GM23338 (cell line): ENCODE data around the gene PRDM11. TPM values are rescaled to one million over a fixed set of nuclear protein-coding genes. Genes with fewer than 3 reads are reported as not detected.

Source experiments
- ATAC-seq: fragments of 200-7000 bp; cut with Tn5 transposase; 3 replicates; pipeline ENCODE4 v1.9.1; 2020
- DNase-seq: peaks from one replicate; pipeline ENCODE4 v3.0.0-alpha.2; 2015; ENCODE audit warnings: low spot score
- H2AFZ ChIP-seq: fragments of 200-600 bp; sonication (generic); 2 replicates; pipeline ENCODE4 v1.8.0; 2016; ENCODE audit warnings: antibody characterized with exemption, mild to moderate bottlenecking, moderate library complexity
- H3F3A ChIP-seq: fragments of 200-600 bp; sonication (generic); replicated peaks from 2 replicates; pipeline ENCODE4 v1.8.0; 2017; ENCODE audit warnings: antibody characterized with exemption, mixed run types, low read depth
- H3K27ac ChIP-seq: fragments of 200-600 bp; sonication (generic); 2 replicates; pipeline ENCODE4 v1.6.1; 2016; ENCODE audit warnings: low read depth
- H3K27me3 ChIP-seq: fragments of 200-600 bp; sonication (generic); 2 replicates; pipeline ENCODE4 v1.8.0; 2016; ENCODE audit warnings: mild to moderate bottlenecking, mixed run types, moderate library complexity; ENCODE audit not compliant: insufficient read depth
- H3K36me3 ChIP-seq: fragments of 200-600 bp; sonication (generic); 2 replicates; pipeline ENCODE4 v1.8.0; 2016; ENCODE audit warnings: mild to moderate bottlenecking; ENCODE audit not compliant: insufficient read depth
- H3K4me1 ChIP-seq: fragments of 200-600 bp; sonication (generic); 2 replicates; pipeline ENCODE4 v1.8.0; 2016; ENCODE audit warnings: mild to moderate bottlenecking, moderate library complexity; ENCODE audit not compliant: insufficient read depth
- H3K4me2 ChIP-seq: fragments of 200-600 bp; sonication (generic); 2 replicates; pipeline ENCODE4 v1.7.1; 2017; ENCODE audit warnings: mixed run types
- H3K4me3 ChIP-seq: fragments of 200-600 bp; sonication (generic); 2 replicates; pipeline ENCODE4 v1.6.1; 2016; ENCODE audit warnings: mixed run types
- H3K79me2 ChIP-seq: fragments of 200-600 bp; sonication (generic); replicated peaks from 2 replicates; pipeline ENCODE4 v1.8.0; 2017; ENCODE audit warnings: mild to moderate bottlenecking; ENCODE audit not compliant: insufficient read depth
- H3K9me2 ChIP-seq: fragments of 200-600 bp; sonication (generic); 2 replicates; pipeline ENCODE4 v1.8.0; 2017; ENCODE audit not compliant: insufficient read depth
- H4K20me1 ChIP-seq: fragments of 200-600 bp; sonication (generic); replicated peaks from 2 replicates; pipeline ENCODE4 v1.8.0; 2017; ENCODE audit warnings: mild to moderate bottlenecking; ENCODE audit not compliant: insufficient read depth
- H3K27ac Mint-ChIP-seq: 2 replicates; pipeline ENCODE4 v1.8.0; 2020; ENCODE audit warnings: inconsistent platforms, mild to moderate bottlenecking, moderate library complexity, mixed read lengths
- H3K27me3 Mint-ChIP-seq: 3 replicates; pipeline ENCODE4 v1.8.0; 2022; ENCODE audit warnings: low read depth, mild to moderate bottlenecking, moderate library complexity, mixed read lengths, inconsistent platforms; ENCODE audit not compliant: insufficient read depth, poor library complexity
- H3K36me3 Mint-ChIP-seq: 3 replicates; pipeline ENCODE4 v1.8.0; 2021; ENCODE audit warnings: low read depth, mild to moderate bottlenecking, inconsistent platforms, moderate library complexity, mixed read lengths
- H3K4me1 Mint-ChIP-seq: 3 replicates; pipeline ENCODE4 v1.8.0; 2020; ENCODE audit warnings: mild to moderate bottlenecking, inconsistent platforms, mixed read lengths
- H3K4me3 Mint-ChIP-seq: 3 replicates; pipeline ENCODE4 v1.8.0; 2021; ENCODE audit warnings: moderate library complexity, mild to moderate bottlenecking, inconsistent platforms, mixed read lengths
- H3K9me3 Mint-ChIP-seq: 3 replicates; pipeline ENCODE4 v1.8.0; 2020; ENCODE audit warnings: moderate library complexity, mild to moderate bottlenecking, inconsistent platforms, mixed read lengths
- POLR2AphosphoS5 ChIP-seq: IDR thresholded peaks from 2 replicates; pipeline ENCODE4 v1.6.1; 2016; ENCODE audit warnings: antibody characterized with exemption, low read depth
- polyA plus RNA-seq: library from polyadenylated mRNA; unstranded; fragments of >200 nt; fragmentation: Nextera tagmentation; extraction: Ambion mirVana; gene quantifications from 2 replicates; pipeline ENCODE4 v1.2.1, GENCODE V29; 2016
- total RNA-seq: library from RNA; depleted of rRNA; stranded (reverse); fragments of >200 nt; shearing (Covaris generic); gene quantifications from 2 replicates; pipeline ENCODE4 v1.2.3, GENCODE V29; 2014
- TF ChIP-seq, protein P1 (sequence below): fragments of 250-450 bp; sonication (Bioruptor Pico); IDR thresholded peaks from 2 replicates; pipeline ENCODE4 v1.5.0; 2020; ENCODE audit warnings: mild to moderate bottlenecking, moderate library complexity

PRDM11 gene
- total and polyA plus RNA-seq, 2 experiments from 2014 or later, result 0.97 to 10.4 TPM

DNA sequence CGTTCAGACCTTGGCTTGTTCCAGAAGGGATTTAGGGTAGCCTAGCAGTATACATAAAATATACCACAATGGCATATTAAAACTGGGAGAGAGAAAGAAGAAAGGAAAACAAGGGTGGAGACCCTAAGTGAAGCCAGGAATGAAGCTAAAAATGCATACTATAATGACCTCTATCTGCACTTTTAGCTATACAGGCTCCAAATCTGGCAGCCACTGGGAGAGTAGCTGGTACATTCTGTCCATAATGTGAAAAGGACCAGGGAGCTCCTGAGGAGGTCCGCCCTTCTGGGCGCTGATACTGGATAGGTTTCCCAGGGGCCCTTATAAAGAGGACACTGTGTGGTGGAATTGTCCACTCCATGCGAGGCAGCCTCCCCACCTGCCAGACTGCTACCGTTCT, 42.8 kb downstream of the PRDM11 start:
- no peak overlapping the region for H3K27ac Mint-ChIP-seq
- peaks cover 35% of the 10 kb centered on the region for H3K36me3 Mint-ChIP-seq

More for the DNA sequence above, 42.8 kb downstream of the PRDM11 start:
- no peak overlapping the region for H2AFZ ChIP-seq
- H4K20me1 ChIP-seq, result no peaks in the 10 kb centered on the region; the same call in 1 of the 2 replicates
- no peaks in the 10 kb centered on the region for H3K36me3 ChIP-seq
- no peaks in the 10 kb centered on the region for H3K4me1 Mint-ChIP-seq
- no peaks in the 10 kb centered on the region for H3K79me2 ChIP-seq
- no peaks in the 10 kb centered on the region for H3K9me2 ChIP-seq
- H3K9me3 Mint-ChIP-seq, result peaks cover 6% of the 10 kb centered on the region; the same call in 2 of the 3 replicates
- TF ChIP-seq, protein P1, sequence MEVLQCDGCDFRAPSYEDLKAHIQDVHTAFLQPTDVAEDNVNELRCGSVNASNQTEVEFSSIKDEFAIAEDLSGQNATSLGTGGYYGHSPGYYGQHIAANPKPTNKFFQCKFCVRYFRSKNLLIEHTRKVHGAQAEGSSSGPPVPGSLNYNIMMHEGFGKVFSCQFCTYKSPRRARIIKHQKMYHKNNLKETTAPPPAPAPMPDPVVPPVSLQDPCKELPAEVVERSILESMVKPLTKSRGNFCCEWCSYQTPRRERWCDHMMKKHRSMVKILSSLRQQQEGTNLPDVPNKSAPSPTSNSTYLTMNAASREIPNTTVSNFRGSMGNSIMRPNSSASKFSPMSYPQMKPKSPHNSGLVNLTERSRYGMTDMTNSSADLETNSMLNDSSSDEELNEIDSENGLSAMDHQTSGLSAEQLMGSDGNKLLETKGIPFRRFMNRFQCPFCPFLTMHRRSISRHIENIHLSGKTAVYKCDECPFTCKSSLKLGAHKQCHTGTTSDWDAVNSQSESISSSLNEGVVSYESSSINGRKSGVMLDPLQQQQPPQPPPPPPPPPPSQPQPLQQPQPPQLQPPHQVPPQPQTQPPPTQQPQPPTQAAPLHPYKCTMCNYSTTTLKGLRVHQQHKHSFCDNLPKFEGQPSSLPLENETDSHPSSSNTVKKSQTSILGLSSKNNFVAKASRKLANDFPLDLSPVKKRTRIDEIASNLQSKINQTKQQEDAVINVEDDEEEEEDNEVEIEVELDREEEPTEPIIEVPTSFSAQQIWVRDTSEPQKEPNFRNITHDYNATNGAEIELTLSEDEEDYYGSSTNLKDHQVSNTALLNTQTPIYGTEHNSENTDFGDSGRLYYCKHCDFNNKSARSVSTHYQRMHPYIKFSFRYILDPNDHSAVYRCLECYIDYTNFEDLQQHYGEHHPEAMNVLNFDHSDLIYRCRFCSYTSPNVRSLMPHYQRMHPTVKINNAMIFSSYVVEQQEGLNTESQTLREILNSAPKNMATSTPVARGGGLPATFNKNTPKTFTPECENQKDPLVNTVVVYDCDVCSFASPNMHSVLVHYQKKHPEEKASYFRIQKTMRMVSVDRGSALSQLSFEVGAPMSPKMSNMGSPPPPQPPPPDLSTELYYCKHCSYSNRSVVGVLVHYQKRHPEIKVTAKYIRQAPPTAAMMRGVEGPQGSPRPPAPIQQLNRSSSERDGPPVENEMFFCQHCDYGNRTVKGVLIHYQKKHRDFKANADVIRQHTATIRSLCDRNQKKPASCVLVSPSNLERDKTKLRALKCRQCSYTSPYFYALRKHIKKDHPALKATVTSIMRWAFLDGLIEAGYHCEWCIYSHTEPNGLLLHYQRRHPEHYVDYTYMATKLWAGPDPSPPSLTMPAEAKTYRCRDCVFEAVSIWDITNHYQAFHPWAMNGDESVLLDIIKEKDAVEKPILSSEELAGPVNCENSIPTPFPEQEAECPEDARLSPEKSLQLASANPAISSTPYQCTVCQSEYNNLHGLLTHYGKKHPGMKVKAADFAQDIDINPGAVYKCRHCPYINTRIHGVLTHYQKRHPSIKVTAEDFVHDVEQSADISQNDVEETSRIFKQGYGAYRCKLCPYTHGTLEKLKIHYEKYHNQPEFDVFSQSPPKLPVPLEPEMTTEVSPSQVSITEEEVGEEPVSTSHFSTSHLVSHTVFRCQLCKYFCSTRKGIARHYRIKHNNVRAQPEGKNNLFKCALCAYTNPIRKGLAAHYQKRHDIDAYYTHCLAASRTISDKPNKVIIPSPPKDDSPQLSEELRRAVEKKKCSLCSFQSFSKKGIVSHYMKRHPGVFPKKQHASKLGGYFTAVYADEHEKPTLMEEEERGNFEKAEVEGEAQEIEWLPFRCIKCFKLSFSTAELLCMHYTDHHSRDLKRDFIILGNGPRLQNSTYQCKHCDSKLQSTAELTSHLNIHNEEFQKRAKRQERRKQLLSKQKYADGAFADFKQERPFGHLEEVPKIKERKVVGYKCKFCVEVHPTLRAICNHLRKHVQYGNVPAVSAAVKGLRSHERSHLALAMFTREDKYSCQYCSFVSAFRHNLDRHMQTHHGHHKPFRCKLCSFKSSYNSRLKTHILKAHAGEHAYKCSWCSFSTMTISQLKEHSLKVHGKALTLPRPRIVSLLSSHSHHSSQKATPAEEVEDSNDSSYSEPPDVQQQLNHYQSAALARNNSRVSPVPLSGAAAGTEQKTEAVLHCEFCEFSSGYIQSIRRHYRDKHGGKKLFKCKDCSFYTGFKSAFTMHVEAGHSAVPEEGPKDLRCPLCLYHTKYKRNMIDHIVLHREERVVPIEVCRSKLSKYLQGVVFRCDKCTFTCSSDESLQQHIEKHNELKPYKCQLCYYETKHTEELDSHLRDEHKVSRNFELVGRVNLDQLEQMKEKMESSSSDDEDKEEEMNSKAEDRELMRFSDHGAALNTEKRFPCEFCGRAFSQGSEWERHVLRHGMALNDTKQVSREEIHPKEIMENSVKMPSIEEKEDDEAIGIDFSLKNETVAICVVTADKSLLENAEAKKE (CRISPR knock-in tag), result no peak
- no peak for TF ChIP-seq POLR2AphosphoS5
- no peak overlapping the region for H3K4me3 Mint-ChIP-seq
- no peak overlapping the region for H3K27ac ChIP-seq
- no peaks in the 10 kb centered on the region for H3F3A ChIP-seq
- H3K27me3 ChIP-seq, result no peaks in the 10 kb centered on the region
- H3K4me3 ChIP-seq, result no peak overlapping the region
- DNase-seq (no peak), ATAC-seq (no peak)
- no peaks in the 10 kb centered on the region for H3K4me1 ChIP-seq
- H3K4me2 ChIP-seq, result no peak overlapping the region
- H3K27me3 Mint-ChIP-seq, result no peaks in the 10 kb centered on the region
